ENCODE results near the gene SASH1.
A peak's percentile ranks its signal among the peaks of the same experiment; 100 is the strongest.

SASH1 gene

DNA sequence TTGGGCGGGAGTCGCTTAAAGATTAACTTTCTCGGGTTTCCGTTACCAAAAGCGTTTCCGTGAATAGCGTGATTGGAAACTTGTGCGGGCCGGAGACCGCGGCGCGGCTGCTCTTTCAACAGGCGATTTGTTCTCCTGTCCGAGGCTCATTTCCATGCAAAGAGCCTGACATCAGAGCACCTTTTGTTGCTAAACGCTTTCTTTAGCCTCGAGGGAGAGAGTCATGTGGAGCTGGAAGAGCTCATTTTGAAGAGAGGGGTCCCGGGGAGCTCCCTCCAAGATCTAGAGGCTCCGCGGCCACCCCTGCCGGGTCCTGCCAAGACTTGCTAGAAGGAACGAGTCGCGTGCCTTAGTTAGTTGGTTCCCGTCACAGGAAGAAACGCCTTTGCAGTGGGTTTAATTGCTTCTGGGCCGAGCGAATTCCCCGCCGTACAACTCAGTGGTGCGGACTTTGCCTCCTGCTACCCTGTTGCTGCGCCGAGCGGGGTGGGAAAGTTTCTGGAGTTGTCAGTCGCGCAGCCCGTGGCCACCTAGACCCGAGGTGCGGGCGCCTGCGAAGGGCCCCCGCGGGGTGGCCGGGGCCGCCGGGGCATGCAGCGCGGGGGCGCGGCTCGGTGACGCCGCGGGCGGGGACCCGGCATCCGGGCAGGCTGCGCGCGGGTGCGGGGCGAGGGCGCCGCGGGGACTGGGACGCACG, at the start of gene SASH1:
Gene SASH1, plus strand, starts transcription at position 489 of the 697 bp plus-strand sequence. CDS start 230 bp downstream, outside the sequence.
- peak; percentile 75 for DNase-seq (ENCODE audit: low spot score)

DNA sequence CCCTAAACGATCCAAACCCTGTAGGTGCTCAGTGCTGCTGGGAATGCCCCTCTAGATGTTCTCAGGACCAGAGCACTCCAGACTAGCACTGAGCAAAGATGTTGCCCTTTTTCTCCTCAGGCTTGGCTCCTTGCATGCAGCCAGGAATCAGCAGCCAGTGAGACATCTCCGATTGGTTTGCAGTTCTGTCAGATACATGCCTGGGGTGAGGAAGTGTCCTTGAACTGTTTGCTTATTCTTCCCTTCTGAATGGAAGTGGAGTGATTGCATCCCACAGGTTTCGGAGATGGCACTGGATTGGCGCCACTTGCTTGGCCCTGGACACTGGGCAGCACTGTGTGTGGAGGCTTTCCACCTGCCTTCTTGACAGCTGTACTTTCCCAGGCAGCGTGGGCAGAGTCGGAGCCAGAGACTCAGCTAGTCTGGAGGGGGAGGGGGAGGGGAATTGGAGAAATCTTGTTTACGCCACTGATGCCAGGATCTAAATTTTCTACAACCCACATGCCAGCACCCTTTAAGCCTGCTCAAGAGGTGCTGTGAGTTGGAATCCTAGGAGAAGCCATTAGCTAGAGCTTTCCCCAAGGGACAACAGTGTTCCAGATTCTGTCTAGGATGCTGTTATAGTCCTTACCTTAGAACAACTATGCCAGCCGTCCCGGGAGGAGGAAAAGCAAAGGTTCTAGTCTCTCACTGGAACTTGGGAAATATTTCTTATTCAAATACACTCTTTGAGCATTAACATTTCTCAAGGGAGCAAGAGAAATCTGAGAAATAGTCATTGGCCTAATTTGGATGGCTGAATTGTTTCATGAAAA, 49.2 kb upstream of the SASH1 start:
- no peak for DNase-seq (ENCODE audit: low spot score)

DNA sequence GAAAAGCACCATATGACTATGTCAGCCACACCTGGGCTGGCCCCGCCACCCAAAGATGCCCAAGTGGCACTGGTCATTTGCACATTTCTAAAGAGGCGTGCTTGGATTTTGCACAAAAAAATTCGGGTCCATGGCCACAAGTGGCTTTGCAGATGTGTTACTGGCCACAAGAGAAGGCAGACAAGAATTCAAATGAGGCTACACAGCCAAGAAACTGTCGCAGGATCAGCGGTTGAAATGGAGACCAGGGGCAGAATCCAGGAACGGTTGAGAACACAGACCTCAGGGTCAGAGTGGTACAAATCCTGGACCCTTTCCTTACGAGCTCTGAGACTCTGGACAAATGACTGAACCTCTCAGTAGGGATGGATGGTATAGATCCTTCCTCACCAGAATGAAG, 48.6 kb upstream of the SASH1 start:
- no peak for DNase-seq (ENCODE audit: low spot score)

DNA sequence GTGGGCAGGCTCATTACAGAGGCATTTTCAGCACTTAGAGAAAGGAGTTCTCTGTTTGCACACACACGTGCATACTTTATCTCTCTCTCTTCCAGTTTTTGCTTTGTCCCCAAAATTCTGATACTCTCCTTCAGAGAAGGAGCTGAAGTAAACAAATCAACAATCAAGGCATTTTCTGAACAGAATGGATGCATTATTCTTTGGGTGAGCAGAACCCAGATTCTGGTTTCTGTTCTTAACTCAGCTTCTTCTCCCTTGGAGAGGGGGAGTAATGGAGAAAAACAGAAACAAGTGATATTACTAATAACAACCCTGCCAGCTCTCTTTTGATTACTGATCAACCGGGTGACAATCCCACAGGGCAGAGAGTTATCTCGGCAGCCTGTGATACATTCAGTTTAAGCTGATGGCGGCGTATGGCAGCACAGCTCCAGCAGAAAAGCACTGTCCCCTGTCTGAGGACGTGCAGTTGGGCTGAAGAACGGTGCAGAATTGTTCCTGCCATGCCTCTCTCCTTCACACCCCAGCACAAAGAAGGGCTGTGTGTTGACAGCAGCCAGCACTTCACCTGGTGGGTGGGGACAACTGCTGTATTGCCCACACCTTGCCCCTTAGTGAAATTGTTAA, 47.3 kb upstream of the SASH1 start:
- DNase-seq (ENCODE audit: low spot score): no peak

DNA sequence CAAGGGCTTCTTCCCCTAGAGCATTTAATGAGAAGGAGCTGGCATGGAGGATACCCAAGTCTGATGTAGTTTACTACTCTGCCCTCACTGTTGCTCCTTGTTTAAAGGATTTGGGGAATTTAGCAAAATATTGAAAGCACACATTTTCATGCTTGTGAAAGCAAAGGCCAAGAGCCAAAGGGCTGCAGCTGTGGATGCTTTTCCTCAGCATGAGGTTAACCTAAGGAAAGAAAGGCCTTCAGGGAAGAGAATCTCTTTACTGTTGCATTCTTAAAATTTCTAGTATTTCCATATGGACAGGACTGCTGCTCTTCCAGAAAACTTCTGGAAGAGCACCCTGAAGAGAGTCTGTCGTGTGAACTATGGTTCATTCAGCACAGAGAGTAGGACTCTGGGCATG, 45.9 kb upstream of the SASH1 start:
- no peak for DNase-seq (ENCODE audit: low spot score)

DNA sequence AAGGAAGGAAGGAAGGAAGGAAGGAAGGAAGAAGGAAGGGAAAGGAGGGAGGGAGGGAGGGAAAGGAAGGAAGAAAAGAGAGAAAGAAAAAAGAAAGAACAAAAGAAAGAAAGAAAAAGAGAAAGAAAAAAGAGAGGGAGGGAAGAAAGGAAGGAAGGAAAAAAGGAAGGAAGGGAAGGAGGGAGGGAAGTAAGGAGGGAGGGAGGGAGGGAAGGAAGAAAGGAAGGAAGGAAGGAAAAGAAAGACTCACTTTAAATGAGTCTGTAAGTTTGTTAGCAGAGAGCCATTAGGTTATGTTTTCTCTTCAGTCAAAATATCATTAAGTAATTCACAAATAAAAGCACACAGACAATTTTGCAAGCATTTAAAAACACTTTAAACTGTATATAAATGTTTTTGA, 44.0 kb upstream of the SASH1 start:
- no peak for DNase-seq (ENCODE audit: low spot score)

DNA sequence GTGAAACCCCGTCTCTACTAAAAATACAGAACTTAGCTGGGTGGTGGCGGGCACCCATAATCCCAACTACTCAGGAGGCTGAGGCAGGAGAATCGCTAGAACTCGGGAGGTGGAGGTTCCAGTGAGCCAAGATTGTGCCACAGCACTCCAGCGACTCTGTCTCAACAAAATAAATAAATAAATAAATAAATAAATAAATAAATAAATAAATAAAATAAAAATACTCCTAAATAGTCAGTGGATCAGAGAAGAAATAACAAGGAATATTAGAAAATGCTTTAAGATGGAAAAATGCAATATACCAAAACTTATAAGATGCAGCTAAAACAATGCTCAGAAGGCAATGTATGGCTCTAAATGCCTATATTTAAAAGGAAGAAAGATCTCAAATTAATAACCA, 39.0 kb upstream of the SASH1 start:
- DNase-seq (ENCODE audit: low spot score): no peak

DNA sequence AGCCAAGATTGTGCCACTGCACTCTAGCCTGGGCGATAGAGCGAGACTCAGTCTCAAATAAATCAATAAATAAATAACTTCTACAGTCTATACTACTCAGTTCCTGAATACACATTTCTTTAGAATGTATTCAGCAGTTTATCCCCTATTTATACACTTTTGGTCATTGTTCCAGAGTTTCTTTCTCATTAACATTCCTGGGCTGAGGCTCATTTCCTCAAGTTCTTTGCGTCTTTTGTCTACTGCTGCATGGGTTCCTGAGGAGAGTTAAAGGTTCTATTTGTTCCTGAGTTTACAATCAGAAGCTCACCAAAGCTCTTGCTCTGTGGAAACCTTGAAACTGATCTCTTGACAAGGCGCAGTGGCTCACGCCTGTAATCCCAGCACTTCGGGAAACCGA, 37.7 kb upstream of the SASH1 start:
- peak; percentile 65 for DNase-seq (ENCODE audit: low spot score)

DNA sequence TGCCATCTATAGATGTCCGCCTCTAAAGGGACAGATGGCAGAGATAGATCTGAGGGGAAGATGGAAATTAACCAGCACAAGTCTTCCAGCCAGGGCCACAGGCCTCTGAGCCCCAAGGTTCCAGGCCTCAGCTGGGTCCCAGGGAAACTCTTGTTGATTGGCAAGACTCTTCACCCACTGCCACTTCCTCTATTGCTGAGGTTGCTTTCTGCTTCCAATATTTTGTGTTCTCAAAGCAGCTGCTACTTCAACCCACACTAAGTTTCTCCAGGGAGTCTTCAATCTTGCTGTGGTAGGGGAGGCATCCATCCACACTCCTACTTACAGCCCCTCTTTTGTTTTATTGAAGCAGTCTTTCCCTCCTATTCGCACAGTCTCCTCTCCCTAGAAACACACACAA, 36.4 kb upstream of the SASH1 start:
- DNase-seq (ENCODE audit: low spot score): no peak

DNA sequence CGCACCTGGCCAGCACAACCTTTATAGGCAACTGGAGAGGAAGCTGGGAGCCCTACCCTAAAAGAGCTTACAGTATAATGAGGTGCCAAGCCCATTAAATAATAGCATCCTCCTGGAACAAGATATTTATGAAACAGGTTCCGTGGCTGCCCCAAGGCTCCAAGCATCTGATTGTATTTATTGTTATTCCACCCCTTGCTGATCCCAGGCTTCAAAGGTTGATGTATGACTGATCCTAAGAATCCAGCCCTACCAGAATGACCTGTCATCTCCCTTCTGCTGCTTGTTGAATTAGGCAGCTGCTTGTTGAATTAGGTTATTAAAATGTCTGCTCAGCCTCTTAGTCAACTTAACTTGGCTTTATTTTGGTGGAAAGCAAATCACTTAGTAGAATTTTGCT, 35.2 kb upstream of the SASH1 start:
- DNase-seq (ENCODE audit: low spot score): no peak

DNA sequence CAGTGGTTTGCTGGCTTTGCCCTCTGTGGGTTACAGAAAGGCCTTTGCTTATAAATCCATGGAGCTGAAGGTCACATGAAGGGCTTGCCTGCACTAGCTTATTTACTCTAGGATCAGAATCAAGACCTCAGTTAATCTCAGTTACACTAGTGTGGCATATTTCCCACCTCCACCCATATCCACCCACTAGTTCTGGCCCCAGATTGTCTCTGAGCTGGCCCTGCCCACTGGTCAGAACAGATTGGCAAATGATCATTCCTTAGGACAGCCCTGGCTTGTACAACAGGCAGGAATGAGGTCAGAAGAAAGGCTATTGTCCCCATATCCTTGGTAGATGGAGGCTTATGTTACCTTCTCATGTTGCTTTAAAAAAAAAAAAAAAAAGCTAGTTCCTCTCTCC, 33.3 kb upstream of the SASH1 start:
- DNase-seq (ENCODE audit: low spot score): no peak

DNA sequence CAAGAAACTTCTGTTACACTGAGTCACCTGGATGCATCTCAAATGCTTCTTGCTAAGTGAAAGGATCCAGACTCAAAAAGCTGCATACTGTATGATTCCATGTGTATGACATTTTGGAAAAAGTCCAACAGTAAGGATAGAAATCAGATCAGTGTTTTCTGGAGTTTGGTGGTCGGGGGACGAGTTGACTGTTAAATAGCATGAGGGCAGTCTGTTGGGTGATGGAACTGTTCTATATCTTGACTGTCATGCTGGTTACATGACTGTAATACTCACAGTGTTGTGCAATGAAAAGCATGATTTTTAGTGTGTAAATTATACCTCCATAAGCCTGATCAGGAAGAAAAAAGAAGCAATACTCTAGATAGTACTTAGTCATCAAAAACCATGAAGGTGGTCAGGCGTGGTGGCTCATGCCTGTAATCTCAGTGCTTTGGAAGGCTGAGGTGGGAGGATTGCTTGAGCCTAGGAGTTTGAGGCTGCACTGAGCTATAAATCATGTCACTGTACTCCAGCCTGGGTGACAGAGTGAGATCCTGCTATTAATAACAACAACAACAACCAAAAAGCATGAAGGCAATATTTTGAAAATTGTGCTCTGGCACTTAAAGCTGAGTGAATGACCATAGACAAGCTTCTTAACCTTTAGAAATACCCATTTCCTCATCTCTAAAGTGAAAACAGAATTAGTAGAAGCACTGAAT, 30.5 kb upstream of the SASH1 start:
- DNase-seq (ENCODE audit: low spot score): no peak

DNA sequence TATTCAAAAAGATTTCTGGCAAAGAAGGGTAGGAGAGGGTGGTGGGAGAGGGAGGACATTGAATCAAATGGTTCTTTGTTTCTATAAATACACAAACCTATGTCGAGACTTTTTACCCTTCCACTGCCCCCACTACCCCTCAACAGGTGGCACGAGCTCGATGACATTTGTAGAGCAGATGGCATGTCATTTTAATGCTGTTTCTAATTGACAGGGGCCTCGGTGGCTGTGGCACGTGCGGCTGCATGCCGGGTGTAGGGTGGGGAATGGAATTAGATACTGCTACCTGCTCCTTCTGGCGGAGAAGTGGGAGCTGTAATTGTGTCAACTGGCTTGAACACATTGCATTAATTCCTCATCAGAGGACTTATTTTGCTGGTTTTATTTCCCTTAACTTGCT, 29.1 kb upstream of the SASH1 start:
- no peak for DNase-seq (ENCODE audit: low spot score)

DNA sequence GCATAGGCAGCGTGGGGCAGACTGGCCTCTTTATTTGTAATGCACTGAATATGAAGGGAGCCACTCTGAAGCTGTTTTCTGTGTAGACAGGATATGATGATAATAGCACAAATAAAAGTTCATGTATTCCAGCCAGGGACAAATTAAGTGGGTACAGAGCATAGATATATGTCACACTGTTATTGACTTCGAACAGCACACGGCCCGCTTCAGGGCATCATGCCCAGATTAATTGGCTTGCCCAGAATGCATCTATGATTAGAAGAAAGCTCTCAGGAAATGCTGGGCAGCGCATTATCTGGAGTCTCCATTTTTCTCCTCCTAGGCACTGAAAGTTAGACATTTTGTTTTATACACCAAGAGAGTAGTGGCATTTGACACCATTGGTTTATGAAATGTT, 26.3 kb upstream of the SASH1 start:
- DNase-seq (ENCODE audit: low spot score): no peak

DNA sequence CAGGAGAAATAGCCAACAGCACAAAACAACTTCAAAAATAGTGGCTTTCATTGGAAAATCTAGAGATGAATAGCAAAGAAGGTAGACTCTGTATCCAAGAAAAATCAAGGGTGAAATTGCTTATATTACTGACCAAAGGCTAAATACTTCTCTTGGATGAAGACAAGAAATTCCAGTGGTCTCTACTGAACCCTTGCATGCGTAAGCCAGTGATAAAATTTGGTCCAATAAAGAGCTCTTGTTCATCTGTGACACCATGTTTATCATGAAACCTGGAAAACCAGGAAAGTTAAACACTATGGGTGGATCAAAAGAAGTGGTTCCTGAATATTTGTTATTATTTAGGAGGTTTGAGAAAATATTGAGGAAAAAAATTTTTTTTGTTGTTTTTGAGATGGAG, 25.6 kb upstream of the SASH1 start:
- no peak for DNase-seq (ENCODE audit: low spot score)

DNA sequence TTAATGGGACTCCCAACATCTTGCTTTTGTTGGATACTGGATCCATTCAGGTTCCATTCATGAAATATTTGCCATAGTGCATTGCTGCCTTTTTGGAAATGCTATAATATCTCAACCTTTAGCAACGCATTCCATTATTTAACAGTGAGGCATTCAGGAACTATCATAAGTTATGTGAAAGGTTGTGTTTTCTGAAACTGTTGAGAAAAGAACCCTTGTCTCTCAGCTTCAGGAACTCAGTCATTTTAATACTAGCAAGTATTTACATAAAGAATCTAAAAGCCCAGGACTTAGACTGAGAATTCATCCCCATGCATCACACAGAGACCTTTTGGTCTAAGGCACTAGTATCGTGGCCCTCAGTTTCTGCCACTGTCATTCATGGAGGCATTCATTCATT, 24.9 kb upstream of the SASH1 start:
- peak; percentile 38 for DNase-seq (ENCODE audit: low spot score)

DNA sequence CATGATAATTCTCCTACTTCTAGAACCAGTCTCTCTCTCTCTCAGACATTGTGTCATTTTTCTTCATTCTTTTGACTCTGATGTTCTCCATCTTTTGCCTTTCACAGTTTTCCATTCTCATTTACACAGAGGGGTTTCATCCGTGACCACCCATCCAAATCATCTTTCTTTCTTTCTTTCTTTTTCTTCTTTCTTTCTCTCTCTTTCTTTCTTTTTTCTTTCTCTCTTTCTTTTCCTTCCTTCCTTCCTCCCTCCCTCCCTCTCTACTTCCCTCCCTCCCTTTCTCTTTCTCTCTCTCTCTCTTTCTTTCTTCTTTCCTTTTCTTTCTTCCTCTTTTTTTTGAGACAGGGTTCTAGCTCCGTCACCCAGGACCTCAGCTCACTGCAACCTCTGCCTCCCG, 19.9 kb upstream of the SASH1 start:
- DNase-seq (ENCODE audit: low spot score): no peak

DNA sequence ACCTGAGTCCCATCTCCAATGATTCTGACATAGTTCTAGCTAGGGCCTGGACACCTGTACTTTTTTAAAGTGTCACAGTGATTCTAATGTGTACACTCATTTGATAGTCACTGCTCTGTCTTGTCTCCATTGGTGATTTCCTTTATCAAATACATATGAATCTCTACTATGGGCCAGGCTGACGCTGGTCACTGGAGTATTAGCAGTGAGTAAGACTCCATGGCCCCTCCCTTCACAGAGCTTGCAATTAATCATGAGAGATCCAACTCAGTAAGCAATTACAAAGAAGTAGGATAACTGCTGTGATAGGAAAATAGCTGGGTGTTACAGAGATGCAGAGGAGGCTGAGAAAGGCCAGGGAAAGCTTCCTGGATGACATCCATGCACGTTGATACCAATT, 19.3 kb upstream of the SASH1 start:
- DNase-seq (ENCODE audit: low spot score): peak; percentile 49

DNA sequence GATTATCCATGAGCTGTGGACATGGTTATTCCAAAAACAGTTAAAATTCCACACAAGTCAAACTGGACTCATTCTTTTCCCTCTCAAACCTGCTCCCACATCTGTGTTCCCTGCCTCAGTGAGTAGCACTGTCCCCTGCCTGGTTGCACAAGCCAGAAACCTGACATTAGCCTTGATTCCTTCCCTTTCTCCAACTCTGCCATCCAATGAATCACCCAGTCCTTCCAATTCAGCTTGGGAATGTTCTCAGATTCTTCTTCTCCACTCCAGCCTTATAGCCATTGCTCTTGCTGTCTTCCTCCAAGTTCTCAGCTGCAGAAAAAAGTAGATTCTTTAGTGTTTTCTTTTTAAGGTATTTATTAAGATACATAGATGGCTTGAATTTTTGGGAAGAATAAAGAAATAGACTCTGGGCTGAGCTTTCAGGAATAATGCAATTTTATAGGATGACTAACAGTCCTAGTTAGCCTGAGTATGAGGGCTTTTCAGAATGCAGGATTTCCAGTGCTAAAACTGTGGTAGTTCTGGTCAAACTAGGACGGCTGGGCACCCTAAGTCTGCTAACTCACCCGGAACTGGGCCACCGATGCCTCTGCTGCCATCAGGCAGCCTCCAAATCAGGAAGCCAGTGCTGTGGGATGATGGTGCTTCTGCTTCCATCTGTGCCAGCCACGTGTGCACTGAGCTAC, 18.2 kb upstream of the SASH1 start:
- peak; percentile 60 for DNase-seq (ENCODE audit: low spot score)

DNA sequence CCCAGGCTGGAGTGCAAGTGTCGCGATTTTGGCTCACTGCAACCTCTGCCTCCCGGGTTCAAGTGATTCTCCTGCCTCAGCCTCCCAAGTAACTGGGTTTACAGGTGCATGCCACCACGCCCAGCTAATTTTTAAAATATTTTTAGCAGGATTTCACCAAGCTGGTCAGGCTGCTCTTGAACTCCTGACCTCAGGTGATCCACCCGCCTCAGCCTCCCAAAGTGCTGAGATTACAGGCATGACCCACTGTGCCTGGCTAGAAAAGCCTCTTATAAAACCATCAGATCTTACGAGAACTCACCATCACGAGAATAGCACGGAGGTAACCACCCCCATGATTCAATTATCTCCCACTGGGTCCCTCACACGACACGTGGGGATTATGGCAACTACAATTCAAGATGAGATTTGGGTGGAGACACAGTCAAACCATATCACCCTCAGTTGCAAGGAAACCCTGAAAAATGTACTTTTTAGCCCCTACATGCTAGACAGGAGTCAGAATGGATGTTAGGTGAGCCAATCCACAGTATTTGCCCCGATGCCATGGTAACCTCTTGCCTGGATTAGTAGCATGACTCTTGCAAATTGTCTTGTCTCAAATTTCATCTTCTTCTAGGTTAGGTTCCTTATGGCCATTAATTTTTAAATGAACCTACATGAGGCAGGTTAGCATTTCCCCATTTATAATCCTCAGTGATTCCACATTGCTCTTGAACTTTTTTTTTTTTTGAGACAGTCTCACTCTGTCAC, 17.1 kb upstream of the SASH1 start:
- DNase-seq (ENCODE audit: low spot score): no peak

DNA sequence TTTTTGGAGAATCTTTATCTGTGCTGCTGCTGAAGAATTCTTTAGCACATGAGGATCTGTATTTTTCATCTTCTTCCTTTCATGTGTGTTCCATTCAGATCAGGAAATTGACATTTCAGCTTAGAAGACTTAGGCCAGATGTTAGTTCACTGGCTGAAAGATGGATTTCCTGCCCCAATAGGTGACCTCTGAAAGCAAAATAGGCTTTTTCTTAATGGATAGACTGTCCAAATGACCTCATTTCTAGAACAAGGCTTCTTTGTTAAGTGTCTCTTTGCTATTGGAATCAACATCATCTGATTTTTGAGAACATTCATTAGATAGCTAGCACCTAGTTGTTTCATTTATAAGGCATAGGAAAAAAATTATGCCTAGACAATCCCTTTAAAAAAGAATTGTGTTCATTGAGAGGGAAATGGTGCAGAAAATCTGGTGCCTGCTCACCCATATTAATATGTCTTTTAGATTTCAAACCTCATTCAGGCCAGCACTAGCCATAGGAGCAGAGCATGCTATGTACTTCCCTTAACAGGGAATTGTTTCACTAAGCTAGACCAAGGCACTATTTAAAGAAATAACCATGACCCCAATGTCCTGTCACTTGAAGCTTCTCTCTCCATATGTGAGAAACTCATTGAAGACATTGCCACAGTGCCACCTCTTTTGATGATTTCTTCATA, 13.6 kb upstream of the SASH1 start:
- no peak for DNase-seq (ENCODE audit: low spot score)

Data from GM03348 (cell line).